Ascending aorta (tissue), 2 donors: Measurements from ENCODE around the gene CRTC1. TPM values are rescaled to one million over a fixed set of nuclear protein-coding genes. Genes with fewer than 3 reads are reported as not detected.
A peak's percentile ranks its signal among the peaks of the same experiment; 100 is the strongest.

ENCODE experiments used
- DNase-seq, 2 donors: peaks; one replicate each; pipeline ENCODE4 v3.0.0-alpha.2; 2019; ENCODE audit warnings: low spot score in 2 of 2
- H3K27ac ChIP-seq, 2 donors: fragments of 200-600 bp; sonication (generic); one replicate each; pipeline ENCODE4 v1.5.1; 2016 to 2017; ENCODE audit warnings: mild to moderate bottlenecking in 1 of 2
- H3K27me3 ChIP-seq: fragments of 200-600 bp; sonication (generic); one replicate; pipeline ENCODE4 v1.5.1; 2017
- H3K36me3 ChIP-seq, 2 donors: fragments of 200-600 bp; sonication (generic); one replicate each; pipeline ENCODE4 v1.5.1; 2016
- H3K4me1 ChIP-seq, 2 donors: fragments of 200-600 bp; sonication (generic); one replicate each; pipeline ENCODE4 v1.5.1; 2016 to 2017; ENCODE audit warnings: mild to moderate bottlenecking in 1 of 2
- H3K4me3 ChIP-seq, 2 donors: fragments of 200-600 bp; sonication (generic); one replicate each; pipeline ENCODE4 v1.5.1; 2016 to 2017; ENCODE audit warnings: mild to moderate bottlenecking in 1 of 2
- H3K9me3 ChIP-seq, 2 donors: fragments of 200-600 bp; sonication (generic); one replicate each; pipeline ENCODE4 v1.5.1; 2016
- CTCF ChIP-seq, 3 experiments: fragments of 200-600 bp in 2 of 3; fragments of 450-650 bp in 1 of 3; sonication (generic) in 2 of 3; IDR thresholded peaks; one replicate each; pipeline ENCODE4 v1.5.1; 2016 to 2019; ENCODE audit warnings: antibody characterized with exemption in 3 of 3, mild to moderate bottlenecking in 1 of 3, moderate library complexity in 1 of 3
- intact Hi-C: fragments of 100-400 bp; cut with DNase I; formaldehyde crosslinking; loops from one replicate; pipeline ENCODE4 v1.15.1; 2023
- total RNA-seq: library from RNA; depleted of rRNA; stranded (reverse); fragments of >200 nt; gene quantifications from one replicate; pipeline ENCODE4 v1.1.0, GENCODE V29; 2016

Gene CRTC1
- total RNA-seq, 1 donor from 2014 or later = 10.0 TPM

GRCh38 chr19:18683958-18684641 lies 620 bp downstream of the CRTC1 start:
- intact Hi-C loops = loop anchor here (1.0 to 10.0 kb wide), 4 partner anchors 39 to 161 kb away; no protein-coding TSS in a partner anchor
- Histone ChIP-seq H3K27ac (peak overlapping the region in 1 of 2 donors; percentile 4), H3K27me3 (no peaks in the 10 kb centered on the region), H3K4me1 (peaks cover 6 to 17% of the 10 kb centered on the region in 2 donors), H3K9me3 (no peaks in the 10 kb centered on the region), H3K36me3 (no peaks in the 10 kb centered on the region), H3K4me3 (peak overlapping the region; percentile 68 to 73)
- no peak for DNase-seq
- no peak for TF ChIP-seq CTCF (IDR thresholded peaks at IDR 0.05)

GRCh38 chr19:18684642-18684993 lies 1.1 kb downstream of the CRTC1 start:
- H3K9me3 ChIP-seq = no peaks in the 10 kb centered on the region
- intact Hi-C loops = loop anchor here (5.0 to 10.0 kb wide), 2 partner anchors 128 to 160 kb away; no protein-coding TSS in a partner anchor
- peak overlapping the region in 1 of 2 donors; percentile 73 for H3K4me3 ChIP-seq
- no peaks in the 10 kb centered on the region for H3K27me3 ChIP-seq
- H3K27ac ChIP-seq = no peak overlapping the region
- no peak for TF ChIP-seq CTCF (IDR thresholded peaks at IDR 0.05)
- no peaks in the 10 kb centered on the region for H3K36me3 ChIP-seq
- H3K4me1 ChIP-seq = peaks cover 6 to 17% of the 10 kb centered on the region in 2 donors
- DNase-seq = no peak

- intact Hi-C loops = loop anchor here (10.0 kb wide), 1 partner anchor 159 kb away; no protein-coding TSS in a partner anchor
- Histone ChIP-seq H3K4me1 (peaks cover 6 to 17% of the 10 kb centered on the region in 2 donors), H3K27ac (no peak overlapping the region), H3K4me3 (no peak overlapping the region), H3K27me3 (no peaks in the 10 kb centered on the region), H3K9me3 (no peaks in the 10 kb centered on the region), H3K36me3 (no peaks in the 10 kb centered on the region)
- no peak for TF ChIP-seq CTCF (IDR thresholded peaks at IDR 0.05)
- no peak for DNase-seq
Measured at GRCh38 chr19:18685597-18686190, 2.2 kb downstream of the CRTC1 start.

- H3K27me3 ChIP-seq = no peaks in the 10 kb centered on the region
- H3K4me3 ChIP-seq = no peak overlapping the region
- DNase-seq = no peak
- no peaks in the 10 kb centered on the region for H3K36me3 ChIP-seq
- no peak for TF ChIP-seq CTCF (IDR thresholded peaks at IDR 0.05)
- H3K27ac ChIP-seq = no peak overlapping the region
- intact Hi-C loops = loop anchor here (10.0 kb wide), 1 partner anchor 157 kb away; no protein-coding TSS in a partner anchor
- no peaks in the 10 kb centered on the region for H3K9me3 ChIP-seq
- peaks cover 6 to 13% of the 10 kb centered on the region in 2 donors for H3K4me1 ChIP-seq
Measured at GRCh38 chr19:18687740-18688465, 4.4 kb downstream of the CRTC1 start.

- no peaks in the 10 kb centered on the region for H3K9me3 ChIP-seq
- no peaks in the 10 kb centered on the region for H3K27me3 ChIP-seq
- intact Hi-C loops = no loop called here
- TF ChIP-seq CTCF (IDR thresholded peaks at IDR 0.05) = no peak
- H3K4me1 ChIP-seq = peaks cover 4 to 6% of the 10 kb centered on the region in 2 donors
- no peak overlapping the region for H3K4me3 ChIP-seq
- no peak for DNase-seq
- no peak overlapping the region for H3K27ac ChIP-seq
- H3K36me3 ChIP-seq = no peaks in the 10 kb centered on the region
Measured at GRCh38 chr19:18696023-18696422, 12.5 kb downstream of the CRTC1 start.
